NCI-H82 (cell line): ENCODE measurements around the gene ACSM5.
"Not testable (repeated sequence)": the region's sequence is repeated elsewhere in the genome, so short reads cannot be mapped to it uniquely, and the experiment has no call there.

Experiments used
- DNase-seq: peaks from one replicate; lab custom pipeline; 2025; lab: John Stamatoyannopoulos, UW

The ACSM5 gene

GRCh38 chr16:20453633-20454032 lies 44.3 kb downstream of the ACSM5 start:
- DNase-seq: not testable (repeated sequence)

- DNase-seq: not testable (repeated sequence)
These were observed 49.9 kb downstream of the ACSM5 start for GRCh38 chr16:20459227-20459626.

- DNase-seq: not testable (repeated sequence)
These were observed 51.0 kb downstream of the ACSM5 start for GRCh38 chr16:20460313-20460712.

- not testable (repeated sequence) for DNase-seq
These were observed 59.6 kb downstream of the ACSM5 start for GRCh38 chr16:20468954-20469353.

- not testable (repeated sequence) for DNase-seq
These were observed 60.6 kb downstream of the ACSM5 start for GRCh38 chr16:20469930-20470329.

GRCh38 chr16:20470732-20471131 lies 61.4 kb downstream of the ACSM5 start:
- not testable (repeated sequence) for DNase-seq

GRCh38 chr16:20477188-20477744 lies 67.9 kb downstream of the ACSM5 start:
- not testable (repeated sequence) for DNase-seq

- not testable (repeated sequence) for DNase-seq
These were observed 74.7 kb downstream of the ACSM5 start for GRCh38 chr16:20483989-20484388.

- DNase-seq: no peak
These were observed 75.4 kb downstream of the ACSM5 start for GRCh38 chr16:20484726-20485125.

GRCh38 chr16:20485408-20485807 lies 76.1 kb downstream of the ACSM5 start:
- no peak for DNase-seq
